CD4-positive, alpha-beta T cell treated with Interleukin-1 beta for 1 hour (primary cell): ENCODE results near the gene ZNRF2.

ENCODE experiments used
- DNase-seq, 2 donors: peaks; one replicate each; pipeline ENCODE4 v3.0.0-alpha.2; 2020 to 2022

ZNRF2 gene

GRCh38 chr7:30412782-30413504 is 128.5 kb downstream of the ZNRF2 start:
- peak in 1 of 2 donors; percentile 38 for DNase-seq

GRCh38 chr7:30413864-30414263 is 129.5 kb downstream of the ZNRF2 start:
- DNase-seq: no peak
